Liver (tissue), 9 donors: Measurements from ENCODE around the gene ANKS3. TPM values are rescaled to one million over a fixed set of nuclear protein-coding genes. Genes with fewer than 3 reads are reported as not detected.

ENCODE experiments used
- DNase-seq: peaks from one replicate; pipeline ENCODE4 v3.0.0-alpha.2; 2017; ENCODE audit warnings: low spot score
- H3K27ac ChIP-seq, 2 donors: one replicate each; pipeline ENCODE4 v1.7.0; 2013; ENCODE audit warnings: inconsistent platforms in 2 of 2, low read length in 2 of 2, control low read depth in 1 of 2, low read depth in 1 of 2, mild to moderate bottlenecking in 1 of 2
- H3K27me3 ChIP-seq, 4 donors: one replicate each; pipeline versions ENCODE4 v1.6.1 to v1.7.0; 2013; ENCODE audit warnings: low read length in 3 of 4, inconsistent platforms in 1 of 4, mild to moderate bottlenecking in 1 of 4, moderate library complexity in 1 of 4; ENCODE audit not compliant: control insufficient read depth in 4 of 4, insufficient read depth in 4 of 4
- H3K36me3 ChIP-seq, 4 donors: one replicate each; pipeline versions ENCODE4 v1.6.1 to v1.7.0; 2013; ENCODE audit warnings: low read length in 3 of 4, mild to moderate bottlenecking in 3 of 4, low read depth in 1 of 4, moderate library complexity in 1 of 4; ENCODE audit not compliant: control insufficient read depth in 4 of 4, insufficient read depth in 3 of 4
- H3K4me1 ChIP-seq, 4 donors: one replicate each; pipeline versions ENCODE4 v1.6.1 to v1.7.0; 2013; ENCODE audit warnings: low read length in 3 of 4, mild to moderate bottlenecking in 3 of 4, moderate library complexity in 1 of 4; ENCODE audit not compliant: control insufficient read depth in 4 of 4, insufficient read depth in 4 of 4
- H3K4me3 ChIP-seq, 3 donors: one replicate each; pipeline versions ENCODE4 v1.6.1 to v1.7.0; 2013; ENCODE audit warnings: low read length in 3 of 3, control low read depth in 1 of 3, low read depth in 1 of 3, mild to moderate bottlenecking in 1 of 3
- H3K9ac ChIP-seq, 2 donors: one replicate each; pipeline ENCODE4 v1.7.0; 2013; ENCODE audit warnings: low read length in 2 of 2, mild to moderate bottlenecking in 2 of 2, moderate library complexity in 2 of 2, control low read depth in 1 of 2, low read depth in 1 of 2
- H3K9me3 ChIP-seq, 4 donors: one replicate each; pipeline versions ENCODE4 v1.6.1 to v1.7.0; 2013; ENCODE audit warnings: low read length in 3 of 4; ENCODE audit not compliant: control insufficient read depth in 4 of 4
- FOXA1 ChIP-seq: IDR thresholded peaks from 2 replicates; pipeline ENCODE4 v1.6.1; 2016; ENCODE audit warnings: antibody characterized with exemption
- GABPA ChIP-seq, 2 donors: IDR thresholded peaks in 1 of 2; conservative IDR thresholded peaks in 1 of 2; 2 replicates each; pipeline ENCODE4 v1.6.1; 2016; ENCODE audit warnings: antibody characterized with exemption in 2 of 2, mild to moderate bottlenecking in 1 of 2, moderate library complexity in 1 of 2
- HNF4A ChIP-seq, 2 donors: conservative IDR thresholded peaks; 2 replicates each; pipeline ENCODE4 v1.6.1; 2016; ENCODE audit warnings: antibody characterized with exemption in 2 of 2, mild to moderate bottlenecking in 2 of 2
- HNF4G ChIP-seq: IDR thresholded peaks from 2 replicates; pipeline ENCODE4 v1.6.1; 2016; ENCODE audit warnings: antibody characterized with exemption
- RAD21 ChIP-seq, 2 donors: IDR thresholded peaks; 2 replicates each; pipeline ENCODE4 v1.6.1; 2016; ENCODE audit warnings: antibody characterized with exemption in 2 of 2, mild to moderate bottlenecking in 2 of 2
- SP1 ChIP-seq: IDR thresholded peaks from 2 replicates; pipeline ENCODE4 v1.6.1; 2018; ENCODE audit warnings: antibody characterized with exemption, mild to moderate bottlenecking
- WGBS: extraction: QIAGEN DNeasy Blood & Tissue Kit; methylation state at CpG from one replicate; pipeline ENCODE4 v1.1.7; 2013; 5-methylcytosine and 5-hydroxymethylcytosine counted together
- polyA plus RNA-seq, 2 donors: library from polyadenylated mRNA; stranded (reverse) in 1 of 2; unstranded in 1 of 2; fragments of 200-250 nt in 1 of 2; fragments of >200 nt in 1 of 2; fragmentation: Nextera tagmentation in 1 of 2; extraction: Ambion mirVana in 1 of 2; gene quantifications; one replicate each; pipeline versions ENCODE4 v1.2.1 to v1.2.3, GENCODE V29; 2013 to 2015
- total RNA-seq, 2 donors: library from RNA; depleted of rRNA; stranded (reverse); fragments of >200 nt; gene quantifications; one replicate each; pipeline ENCODE4 v1.2.3, GENCODE V29; 2014
- TF ChIP-seq, protein P1 (sequence below): IDR thresholded peaks from 2 replicates; pipeline ENCODE4 v1.6.1; 2016; ENCODE audit warnings: antibody characterized with exemption
- TF ChIP-seq, protein P2 (sequence below): IDR thresholded peaks from 2 replicates; pipeline ENCODE4 v1.6.1; 2016; ENCODE audit warnings: antibody characterized with exemption
- TF ChIP-seq, protein P3 (sequence below): IDR thresholded peaks from 2 replicates; pipeline ENCODE4 v1.6.1; 2016; ENCODE audit warnings: antibody characterized with exemption
- TF ChIP-seq, protein P4 (sequence below): fragments of 150-350 bp; IDR thresholded peaks from 2 replicates; pipeline ENCODE4 v1.5.1; 2017; ENCODE audit warnings: improper control_type of control experiment, low read depth, low read length; ENCODE audit not compliant: missing input control
- TF ChIP-seq, protein P5 (sequence below): IDR thresholded peaks from 2 replicates; pipeline ENCODE4 v1.6.1; 2016; ENCODE audit warnings: antibody characterized with exemption, mild to moderate bottlenecking
- donor health status: healthy.
- donor health status: healthy.
- donor health status: healthy.
- donor health status: healthy.
- donor health status: healthy.

ANKS3 gene
- total and polyA plus RNA-seq, 4 donors: 4.0 to 14.0 (median 4.7) TPM

DNA sequence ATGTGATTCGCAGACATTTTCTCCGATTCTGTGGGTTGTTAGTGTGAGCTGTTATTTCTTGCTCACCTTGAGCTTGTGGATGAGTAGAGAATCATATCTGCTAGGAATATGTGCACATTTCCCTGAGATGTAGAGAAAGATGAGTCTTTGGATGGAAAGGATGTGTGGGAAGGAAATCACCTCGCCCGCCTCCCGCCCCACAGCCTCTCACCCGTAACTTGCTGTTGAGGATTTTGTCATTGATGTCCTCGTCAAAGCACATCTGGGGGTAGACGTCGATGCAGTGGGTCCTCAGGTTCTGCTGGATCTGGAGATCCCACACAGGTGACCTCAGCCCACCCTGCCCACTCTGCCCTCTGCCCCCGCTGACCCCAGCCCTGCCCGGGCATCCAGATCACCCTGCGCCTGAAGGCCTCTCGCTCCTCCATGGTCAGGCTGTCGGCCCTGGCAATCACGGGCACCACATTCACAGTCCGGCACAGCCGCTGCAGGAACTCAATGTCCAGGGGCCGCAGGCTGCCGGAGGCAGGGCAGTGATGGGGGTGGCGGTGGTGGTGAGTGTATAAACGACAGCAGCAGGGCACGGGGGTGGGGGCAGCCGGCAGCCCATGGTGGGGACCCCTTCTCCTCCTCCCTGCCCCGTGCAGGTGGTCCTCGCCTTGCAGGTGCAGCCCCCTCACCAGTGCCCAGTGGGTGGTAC lies 49.3 kb upstream of the ANKS3 start:
- Histone ChIP-seq H3K27me3 (no peaks in the 10 kb centered on the region), H3K36me3 (no peaks in the 10 kb centered on the region), H3K4me3 (no peak overlapping the region), H3K27ac (no peak overlapping the region), H3K4me1 (peaks cover 0 to 2% (median 2%) of the 10 kb centered on the region in 4 donors), H3K9ac (no peak overlapping the region), H3K9me3 (no peaks in the 10 kb centered on the region)
- WGBS: 92% methylated on average over 25 of the region's 25 CpGs
- no peak for DNase-seq
- TF ChIP-seq, protein P1, sequence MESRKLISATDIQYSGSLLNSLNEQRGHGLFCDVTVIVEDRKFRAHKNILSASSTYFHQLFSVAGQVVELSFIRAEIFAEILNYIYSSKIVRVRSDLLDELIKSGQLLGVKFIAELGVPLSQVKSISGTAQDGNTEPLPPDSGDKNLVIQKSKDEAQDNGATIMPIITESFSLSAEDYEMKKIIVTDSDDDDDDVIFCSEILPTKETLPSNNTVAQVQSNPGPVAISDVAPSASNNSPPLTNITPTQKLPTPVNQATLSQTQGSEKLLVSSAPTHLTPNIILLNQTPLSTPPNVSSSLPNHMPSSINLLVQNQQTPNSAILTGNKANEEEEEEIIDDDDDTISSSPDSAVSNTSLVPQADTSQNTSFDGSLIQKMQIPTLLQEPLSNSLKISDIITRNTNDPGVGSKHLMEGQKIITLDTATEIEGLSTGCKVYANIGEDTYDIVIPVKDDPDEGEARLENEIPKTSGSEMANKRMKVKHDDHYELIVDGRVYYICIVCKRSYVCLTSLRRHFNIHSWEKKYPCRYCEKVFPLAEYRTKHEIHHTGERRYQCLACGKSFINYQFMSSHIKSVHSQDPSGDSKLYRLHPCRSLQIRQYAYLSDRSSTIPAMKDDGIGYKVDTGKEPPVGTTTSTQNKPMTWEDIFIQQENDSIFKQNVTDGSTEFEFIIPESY: no peak
- no peak for TF ChIP-seq HNF4G
- TF ChIP-seq, protein P2, sequence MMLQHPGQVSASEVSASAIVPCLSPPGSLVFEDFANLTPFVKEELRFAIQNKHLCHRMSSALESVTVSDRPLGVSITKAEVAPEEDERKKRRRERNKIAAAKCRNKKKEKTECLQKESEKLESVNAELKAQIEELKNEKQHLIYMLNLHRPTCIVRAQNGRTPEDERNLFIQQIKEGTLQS: no peak
- TF ChIP-seq, protein P3, sequence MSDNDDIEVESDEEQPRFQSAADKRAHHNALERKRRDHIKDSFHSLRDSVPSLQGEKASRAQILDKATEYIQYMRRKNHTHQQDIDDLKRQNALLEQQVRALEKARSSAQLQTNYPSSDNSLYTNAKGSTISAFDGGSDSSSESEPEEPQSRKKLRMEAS: no peak

DNA sequence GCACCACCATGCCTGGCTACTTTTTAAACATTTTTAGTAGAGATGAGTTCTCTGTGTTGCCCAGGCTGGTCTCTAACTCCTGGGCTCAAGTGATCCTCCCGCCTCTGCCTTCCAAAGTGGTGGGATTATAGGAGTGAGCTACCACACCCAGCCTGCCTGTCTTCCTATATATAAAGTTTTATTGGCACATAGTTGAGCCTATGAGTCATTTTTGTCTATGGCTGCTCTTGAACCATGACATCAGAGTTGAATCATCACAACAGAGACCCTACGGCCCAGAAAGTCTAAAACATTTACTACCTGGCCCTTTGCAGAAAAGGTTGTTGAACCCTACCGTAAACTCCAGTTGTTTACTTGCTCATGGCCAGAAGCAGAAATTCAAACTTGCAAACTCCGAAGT lies 46.2 kb upstream of the ANKS3 start:
- no peak overlapping the region for H3K9ac ChIP-seq
- no peak overlapping the region for H3K27ac ChIP-seq
- TF ChIP-seq, protein P4, sequence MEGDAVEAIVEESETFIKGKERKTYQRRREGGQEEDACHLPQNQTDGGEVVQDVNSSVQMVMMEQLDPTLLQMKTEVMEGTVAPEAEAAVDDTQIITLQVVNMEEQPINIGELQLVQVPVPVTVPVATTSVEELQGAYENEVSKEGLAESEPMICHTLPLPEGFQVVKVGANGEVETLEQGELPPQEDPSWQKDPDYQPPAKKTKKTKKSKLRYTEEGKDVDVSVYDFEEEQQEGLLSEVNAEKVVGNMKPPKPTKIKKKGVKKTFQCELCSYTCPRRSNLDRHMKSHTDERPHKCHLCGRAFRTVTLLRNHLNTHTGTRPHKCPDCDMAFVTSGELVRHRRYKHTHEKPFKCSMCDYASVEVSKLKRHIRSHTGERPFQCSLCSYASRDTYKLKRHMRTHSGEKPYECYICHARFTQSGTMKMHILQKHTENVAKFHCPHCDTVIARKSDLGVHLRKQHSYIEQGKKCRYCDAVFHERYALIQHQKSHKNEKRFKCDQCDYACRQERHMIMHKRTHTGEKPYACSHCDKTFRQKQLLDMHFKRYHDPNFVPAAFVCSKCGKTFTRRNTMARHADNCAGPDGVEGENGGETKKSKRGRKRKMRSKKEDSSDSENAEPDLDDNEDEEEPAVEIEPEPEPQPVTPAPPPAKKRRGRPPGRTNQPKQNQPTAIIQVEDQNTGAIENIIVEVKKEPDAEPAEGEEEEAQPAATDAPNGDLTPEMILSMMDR: no peak
- TF ChIP-seq HNF4G (no peak), SP1 (no peak), GABPA (IDR thresholded peaks at IDR 0.05 in 1 of 2, conservative IDR thresholded peaks at IDR 0.05 in 1 of 2) (no peak), RAD21 (IDR thresholded peaks at IDR 0.05) (no peak), HNF4A (conservative IDR thresholded peaks at IDR 0.05) (no peak), FOXA1 (no peak)
- TF ChIP-seq, protein P5, sequence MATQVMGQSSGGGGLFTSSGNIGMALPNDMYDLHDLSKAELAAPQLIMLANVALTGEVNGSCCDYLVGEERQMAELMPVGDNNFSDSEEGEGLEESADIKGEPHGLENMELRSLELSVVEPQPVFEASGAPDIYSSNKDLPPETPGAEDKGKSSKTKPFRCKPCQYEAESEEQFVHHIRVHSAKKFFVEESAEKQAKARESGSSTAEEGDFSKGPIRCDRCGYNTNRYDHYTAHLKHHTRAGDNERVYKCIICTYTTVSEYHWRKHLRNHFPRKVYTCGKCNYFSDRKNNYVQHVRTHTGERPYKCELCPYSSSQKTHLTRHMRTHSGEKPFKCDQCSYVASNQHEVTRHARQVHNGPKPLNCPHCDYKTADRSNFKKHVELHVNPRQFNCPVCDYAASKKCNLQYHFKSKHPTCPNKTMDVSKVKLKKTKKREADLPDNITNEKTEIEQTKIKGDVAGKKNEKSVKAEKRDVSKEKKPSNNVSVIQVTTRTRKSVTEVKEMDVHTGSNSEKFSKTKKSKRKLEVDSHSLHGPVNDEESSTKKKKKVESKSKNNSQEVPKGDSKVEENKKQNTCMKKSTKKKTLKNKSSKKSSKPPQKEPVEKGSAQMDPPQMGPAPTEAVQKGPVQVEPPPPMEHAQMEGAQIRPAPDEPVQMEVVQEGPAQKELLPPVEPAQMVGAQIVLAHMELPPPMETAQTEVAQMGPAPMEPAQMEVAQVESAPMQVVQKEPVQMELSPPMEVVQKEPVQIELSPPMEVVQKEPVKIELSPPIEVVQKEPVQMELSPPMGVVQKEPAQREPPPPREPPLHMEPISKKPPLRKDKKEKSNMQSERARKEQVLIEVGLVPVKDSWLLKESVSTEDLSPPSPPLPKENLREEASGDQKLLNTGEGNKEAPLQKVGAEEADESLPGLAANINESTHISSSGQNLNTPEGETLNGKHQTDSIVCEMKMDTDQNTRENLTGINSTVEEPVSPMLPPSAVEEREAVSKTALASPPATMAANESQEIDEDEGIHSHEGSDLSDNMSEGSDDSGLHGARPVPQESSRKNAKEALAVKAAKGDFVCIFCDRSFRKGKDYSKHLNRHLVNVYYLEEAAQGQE: no peak
- TF ChIP-seq, protein P1: no peak
- no peaks in the 10 kb centered on the region for H3K4me1 ChIP-seq
- H3K9me3 ChIP-seq: no peaks in the 10 kb centered on the region
- DNase-seq: no peak
- H3K4me3 ChIP-seq: no peak overlapping the region
- H3K27me3 ChIP-seq: no peaks in the 10 kb centered on the region
- 57% methylated on average over 4 of the region's 4 CpGs for WGBS
- no peaks in the 10 kb centered on the region for H3K36me3 ChIP-seq
